ENCODE data around the gene BEST2.

GRCh38 chr19:12705654-12706331 is 45.8 kb upstream of the BEST2 start:
- TF ChIP-seq CTCF (conservative IDR thresholded peaks at IDR 0.05) (no peak), ZFX (IDR thresholded peaks at IDR 0.05) (no peak)
